T follicular helper cell (primary cell): Measurements from ENCODE around the gene ZFP90.

Experiments used
- DNase-seq: peaks from one replicate; pipeline ENCODE4 v3.0.0-alpha.2; 2020; ENCODE audit warnings: low read depth

The ZFP90 gene

DNA sequence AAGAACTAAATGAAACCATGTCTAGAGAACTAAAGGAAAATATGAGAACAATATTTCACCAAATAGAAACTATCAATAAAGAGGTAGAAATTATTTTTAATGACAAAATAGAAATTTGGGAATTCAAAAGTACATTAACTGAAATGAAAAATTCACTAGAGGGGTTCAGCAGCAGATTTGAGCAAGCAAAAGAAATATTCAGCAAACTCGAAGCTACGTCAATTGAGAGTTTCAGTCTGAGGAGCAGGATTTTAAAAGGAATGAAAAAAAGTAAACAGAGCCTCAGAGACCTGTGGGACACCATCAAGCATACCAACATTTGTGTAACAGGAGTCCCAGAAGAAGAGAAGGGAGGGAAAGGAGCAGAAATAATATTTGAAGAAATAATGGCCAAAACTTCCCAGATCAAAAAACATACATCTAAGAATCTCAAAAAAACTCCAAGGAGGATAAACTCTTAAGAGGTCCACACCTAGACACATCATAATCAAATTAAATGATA, 38.3 kb downstream of the ZFP90 start:
- DNase-seq = no peak

DNA sequence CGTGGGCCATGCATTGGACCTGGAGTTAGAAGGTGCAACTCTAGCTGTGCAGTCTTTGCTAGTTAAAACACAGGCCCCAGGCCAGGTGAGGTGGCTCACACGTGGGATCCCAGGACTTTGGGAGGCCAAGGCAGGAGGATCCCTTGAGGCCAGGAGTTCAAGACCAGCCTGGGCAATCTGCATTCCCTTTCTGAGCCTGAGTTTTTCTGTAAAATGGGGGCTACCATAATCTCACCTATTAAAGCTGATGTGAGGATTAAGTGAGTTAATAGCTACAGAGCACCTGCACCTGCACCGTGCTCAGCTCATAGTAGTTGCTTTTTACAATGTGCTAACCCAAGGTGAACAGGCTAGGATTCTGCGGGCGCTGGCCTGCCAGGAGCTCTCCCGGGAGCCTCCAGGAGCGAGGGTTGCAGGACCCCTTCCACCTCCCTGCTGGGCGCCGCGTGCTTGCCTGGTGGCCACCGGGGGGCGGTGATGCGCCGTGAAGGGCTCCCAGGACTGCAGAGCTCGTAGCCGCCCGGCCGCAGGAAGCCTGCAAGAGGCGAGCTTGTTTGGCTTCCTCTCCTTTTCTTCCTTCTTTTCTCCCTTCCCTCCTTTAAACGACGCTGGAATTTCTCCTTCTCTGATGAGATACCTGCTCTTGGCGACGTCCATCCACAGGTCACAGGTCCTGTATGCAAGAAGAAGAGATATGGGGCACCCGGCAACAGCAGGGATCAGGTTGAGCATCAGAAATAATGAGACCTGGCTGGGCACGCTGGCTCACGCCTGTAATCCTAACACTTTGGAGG, 51.3 kb downstream of the ZFP90 start:
- peak; percentile 14 for DNase-seq

DNA sequence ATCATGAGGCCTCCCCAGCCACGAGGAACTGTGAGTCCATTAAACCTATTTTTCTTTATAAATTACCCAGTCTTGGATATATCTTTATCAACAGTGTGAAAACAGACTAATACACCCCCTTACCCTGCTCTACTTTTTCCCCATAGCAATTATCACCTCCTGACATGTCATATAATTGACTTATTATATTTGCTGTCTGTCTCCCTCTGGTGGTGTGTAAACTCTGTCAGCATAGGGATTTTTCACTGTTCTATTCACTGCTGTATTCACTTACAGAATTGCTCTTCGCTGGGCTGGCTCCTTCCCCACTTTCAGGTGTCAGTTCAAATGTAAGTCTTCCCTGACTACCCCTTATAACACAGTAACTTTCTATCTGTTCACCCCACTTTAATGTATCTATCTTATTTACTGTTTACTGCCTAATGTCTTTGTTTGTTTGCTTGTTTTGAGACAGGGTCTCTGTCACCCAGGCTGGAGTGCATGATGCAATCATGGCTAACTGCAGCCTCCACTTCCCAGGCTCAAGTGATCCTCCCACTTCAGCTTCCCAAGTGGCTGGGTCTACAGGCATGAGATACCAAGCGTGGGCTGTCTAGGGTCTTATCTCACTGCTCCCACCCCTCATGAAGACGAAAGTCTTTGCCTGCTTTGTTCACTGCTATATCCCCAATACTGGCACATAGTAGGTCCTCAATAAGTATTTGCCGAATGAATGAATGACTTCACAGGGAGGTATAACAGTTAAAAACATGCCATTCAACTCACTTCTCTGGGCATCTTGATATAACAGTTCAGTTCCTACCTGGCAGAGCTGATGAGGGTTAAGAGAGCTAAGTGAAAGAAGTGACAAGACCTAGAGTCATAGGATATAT, 53.6 kb downstream of the ZFP90 start:
- DNase-seq = no peak

DNA sequence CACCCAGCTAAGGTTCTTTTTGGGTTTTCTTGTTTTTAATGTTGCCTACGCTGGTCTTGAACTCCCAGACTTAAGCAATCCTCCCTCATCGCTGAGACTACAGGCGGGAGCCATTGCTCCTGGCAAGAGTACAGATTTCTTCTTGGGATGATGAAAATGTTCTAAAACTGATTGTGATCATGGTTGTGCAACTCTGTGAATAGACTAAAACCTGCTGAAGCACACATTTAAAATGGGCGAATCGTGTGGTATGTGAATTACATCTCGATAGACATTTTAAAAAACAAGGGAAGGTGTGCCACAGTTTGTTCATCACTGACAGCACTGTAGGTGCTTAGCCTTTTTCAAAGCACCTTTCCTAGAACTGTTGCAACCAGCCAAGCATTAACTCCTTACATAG, 57.2 kb downstream of the ZFP90 start:
- DNase-seq = no peak

DNA sequence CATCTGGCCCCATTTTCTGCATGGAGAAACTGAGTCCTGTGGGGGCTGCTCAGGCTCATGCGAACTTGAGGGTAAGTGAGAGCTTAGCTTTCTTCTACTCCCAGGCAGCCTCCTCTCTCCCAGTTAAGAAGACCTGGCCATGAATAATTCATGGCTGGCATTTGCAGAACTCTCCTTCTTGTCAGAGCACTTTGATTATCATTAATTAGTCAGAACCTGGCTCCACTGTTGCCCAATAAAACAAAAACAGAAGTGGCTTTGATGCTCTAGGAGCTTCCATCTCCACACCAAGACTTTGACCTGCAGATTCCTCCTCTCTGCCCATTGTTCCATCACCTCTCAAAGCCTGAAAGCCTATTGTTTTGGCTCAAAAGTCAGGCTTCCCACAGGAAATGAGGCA, 60.5 kb downstream of the ZFP90 start:
- DNase-seq = no peak

DNA sequence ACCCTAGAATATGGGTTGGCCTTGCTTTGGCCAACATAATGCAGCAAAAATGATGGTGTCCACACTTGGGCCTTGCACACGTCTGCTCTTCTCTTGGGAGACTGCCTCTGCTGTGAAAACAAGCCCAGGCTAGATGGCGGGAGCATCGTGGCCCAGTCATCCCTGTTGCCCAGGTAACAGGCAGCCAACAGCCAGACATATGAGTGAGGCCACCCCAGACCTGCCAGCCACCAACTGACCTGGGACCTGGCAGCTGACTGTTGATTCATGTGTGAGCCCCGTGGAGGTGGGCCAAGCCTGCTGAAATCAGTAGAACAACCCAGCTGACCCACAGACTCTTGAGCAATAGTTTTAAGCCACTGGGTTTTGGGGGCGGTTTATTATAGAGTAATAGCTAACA, 66.7 kb downstream of the ZFP90 start:
- DNase-seq = no peak

DNA sequence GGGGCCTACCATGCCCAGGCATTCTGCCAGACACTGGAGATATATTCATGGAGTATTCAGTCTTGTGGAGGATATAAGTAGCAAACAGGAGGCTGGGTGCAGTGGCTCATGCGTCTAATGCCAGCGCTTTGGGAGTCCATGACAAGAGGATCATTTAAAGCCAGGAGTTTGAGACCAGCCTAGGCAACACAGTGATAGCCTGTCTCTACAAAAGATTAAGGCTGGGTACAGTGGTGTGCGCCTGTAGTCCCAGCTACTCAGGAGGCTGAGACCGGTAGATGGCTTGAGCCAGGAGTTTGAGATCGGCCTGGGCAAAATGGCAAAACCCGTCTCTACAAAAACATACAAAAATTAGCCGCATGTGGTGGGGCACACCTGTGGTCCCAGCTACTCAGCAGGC, 68.4 kb downstream of the ZFP90 start:
- DNase-seq = no peak

DNA sequence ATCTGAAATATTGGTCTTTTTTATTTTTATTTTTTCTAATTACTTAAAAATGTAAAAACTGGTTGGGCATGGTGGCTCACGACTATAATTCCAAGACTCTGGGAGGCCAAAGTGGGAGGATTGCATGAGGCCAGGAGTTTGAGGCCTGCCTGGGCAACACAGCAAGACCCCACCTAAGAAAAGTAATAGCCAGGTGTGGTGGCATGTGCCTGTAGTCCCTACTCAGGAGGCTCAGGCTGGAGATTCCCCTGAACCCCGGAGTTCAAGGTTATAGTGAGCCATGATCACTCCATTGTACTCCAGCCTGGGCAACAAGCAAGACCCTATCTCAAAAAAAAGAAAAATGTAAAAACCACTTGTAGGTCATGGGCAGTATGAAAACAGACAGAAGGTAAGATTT, 69.2 kb downstream of the ZFP90 start:
- no peak for DNase-seq

DNA sequence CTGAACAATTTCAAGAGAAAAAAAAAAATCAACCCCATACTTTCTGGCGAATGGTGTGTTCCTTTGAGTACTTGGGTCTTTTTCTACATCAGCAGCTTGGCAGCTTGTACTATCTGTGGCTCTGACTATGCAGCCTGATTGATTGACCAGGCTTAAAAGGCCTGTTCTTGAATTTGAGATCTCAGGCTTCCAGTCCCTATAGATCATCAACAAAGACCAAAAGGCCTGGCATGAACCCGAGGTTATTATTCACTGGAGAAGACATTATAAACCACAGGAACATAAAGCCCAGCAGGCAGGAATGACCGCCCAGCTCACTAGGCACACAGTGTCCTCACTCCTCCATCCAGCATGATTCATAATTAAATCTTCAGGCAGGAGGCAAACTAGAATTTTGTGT, 73.9 kb downstream of the ZFP90 start:
- no peak for DNase-seq

DNA sequence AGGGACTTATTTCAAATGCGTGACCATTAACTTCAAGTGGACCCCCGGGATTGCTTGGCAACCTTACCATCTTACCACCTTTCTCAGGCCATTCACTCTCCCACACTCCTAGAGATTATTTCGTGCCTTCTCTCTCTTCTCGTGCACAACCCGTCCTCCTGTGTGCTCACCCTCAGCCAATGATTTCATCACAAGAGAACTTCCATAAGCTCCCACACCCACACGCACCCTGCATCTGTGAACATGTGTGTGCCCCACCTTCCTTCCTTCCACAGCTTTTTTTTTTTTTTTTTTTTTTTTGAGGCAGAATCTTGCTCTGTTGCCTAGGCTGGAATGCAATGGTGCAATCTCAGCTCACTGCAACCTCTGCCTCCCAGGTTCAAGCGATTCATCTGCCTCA, 78.6 kb downstream of the ZFP90 start:
- no peak for DNase-seq
